Measurements from ENCODE around the gene IL9R.

- no peak for TF ChIP-seq CTCF (conservative IDR thresholded peaks at IDR 0.05; ENCODE audit: low read depth, low read length)
- no peak for TF ChIP-seq EZH2 (IDR thresholded peaks at IDR 0.05; ENCODE audit: borderline replicate concordance, low read depth, low read length, poor library complexity, severe bottlenecking)
Observed at GRCh38 chrX:155956099-155956498, 41.4 kb upstream of the IL9R start.
